Caco-2 (cell line): ENCODE results near the gene RPN1. TPM values are rescaled to one million over a fixed set of nuclear protein-coding genes. Genes with fewer than 3 reads are reported as not detected.

Source experiments
- BruUV-seq: library from RNA; stranded (reverse); fragments of 400-500 nt; replicated peaks from 2 replicates; lab custom pipeline; 2021; lab: Mats Ljungman, UMichigan
- CTCF ChIA-PET: fragments of 300-600 bp; sonication (Branson Sonifier 250); formaldehyde crosslinking; loops from one replicate; lab custom pipeline; 2022; ENCODE audit warnings: antibody characterized with exemption; lab: Charles Lee
- POLR2A ChIA-PET: fragments of 300-600 bp; sonication (Branson Sonifier 250); formaldehyde crosslinking; loops from one replicate; lab custom pipeline; 2022; ENCODE audit warnings: antibody characterized with exemption; lab: Charles Lee
- DNase-seq, 2 experiments: peaks; one replicate each; pipeline versions ENCODE4 v3.0.0 to v3.0.0-alpha.2; 2020 to 2022
- H3K27me3 ChIP-seq: replicated peaks from 2 replicates; pipeline ENCODE4 v1.6.0; 2011; ENCODE audit warnings: low read length; ENCODE audit not compliant: control insufficient read depth, insufficient read depth
- H3K36me3 ChIP-seq: 2 replicates; pipeline ENCODE4 v1.5.1; 2011; ENCODE audit warnings: low read length; ENCODE audit not compliant: control insufficient read depth, insufficient read depth
- H3K4me1 ChIP-seq: fragments of 250-450 bp; sonication (Bioruptor Pico); 2 replicates; pipeline ENCODE4 v1.5.1; 2020; ENCODE audit warnings: mild to moderate bottlenecking
- H3K4me3 ChIP-seq: 2 replicates; pipeline ENCODE4 v1.5.1; 2011; ENCODE audit warnings: low read depth, mild to moderate bottlenecking, control low read depth, low read length
- H3K9me3 ChIP-seq: fragments of 250-450 bp; sonication (Bioruptor Pico); 2 replicates; pipeline ENCODE4 v1.5.1; 2020; ENCODE audit warnings: mild to moderate bottlenecking, moderate library complexity
- H3K27ac Mint-ChIP-seq: one replicate; pipeline ENCODE4 v1.8.0; 2022; ENCODE audit warnings: mixed read lengths; ENCODE audit not compliant: unreplicated experiment
- H3K27me3 Mint-ChIP-seq: one replicate; pipeline ENCODE4 v1.8.0; 2022; ENCODE audit warnings: mixed read lengths; ENCODE audit not compliant: insufficient read depth, unreplicated experiment
- H3K36me3 Mint-ChIP-seq: one replicate; pipeline ENCODE4 v1.8.0; 2022; ENCODE audit warnings: mild to moderate bottlenecking, mixed read lengths; ENCODE audit not compliant: insufficient read depth, unreplicated experiment
- H3K4me1 Mint-ChIP-seq: one replicate; pipeline ENCODE4 v1.8.0; 2022; ENCODE audit warnings: low read depth, mixed read lengths; ENCODE audit not compliant: unreplicated experiment
- H3K4me3 Mint-ChIP-seq: one replicate; pipeline ENCODE4 v1.8.0; 2022; ENCODE audit warnings: mild to moderate bottlenecking, moderate library complexity, mixed read lengths; ENCODE audit not compliant: unreplicated experiment
- H3K9me3 Mint-ChIP-seq: one replicate; pipeline ENCODE4 v1.8.0; 2022; ENCODE audit warnings: mixed read lengths; ENCODE audit not compliant: unreplicated experiment
- CTCF ChIP-seq, 2 experiments: fragments of 200-600 bp in 1 of 2; IDR thresholded peaks; 1 replicate in 1 of 2; 2 replicates in 1 of 2; pipeline versions ENCODE4 v1.5.1 to v1.8.0; 2011 to 2022; ENCODE audit warnings: antibody characterized with exemption in 1 of 2, control low read depth in 1 of 2, inconsistent platforms in 1 of 2, low read depth in 1 of 2, low read length in 1 of 2, mild to moderate bottlenecking in 1 of 2, moderate library complexity in 1 of 2; ENCODE audit not compliant: insufficient read depth in 1 of 2, severe bottlenecking in 1 of 2, unreplicated experiment in 1 of 2
- intact Hi-C: fragments of 100-400 bp; cut with micrococcal nuclease; formaldehyde crosslinking; loops from one replicate; pipeline ENCODE4 v1.10.0; 2022; ENCODE audit not compliant: unreplicated experiment
- total RNA-seq: library from RNA; stranded (reverse); gene quantifications from 2 replicates; pipeline ENCODE4 v1.2.3, GENCODE V29; 2022

Gene RPN1
- total RNA-seq, 1 experiment from 2014 or later: 282 TPM

- no peak for DNase-seq
- intact Hi-C loops: no loop called here
- Histone ChIP-seq H3K9me3 (no peaks in the 10 kb centered on the region), H3K4me3 (peak overlapping the region; percentile 42), H3K4me1 (no peaks in the 10 kb centered on the region), H3K27me3 (no peaks in the 10 kb centered on the region), H3K36me3 (no peaks in the 10 kb centered on the region; the same call in none of the 2 replicates)
- no peaks in the 10 kb centered on the region for H3K27me3 Mint-ChIP-seq
- H3K36me3 Mint-ChIP-seq: peaks cover 43% of the 10 kb centered on the region
- TF ChIP-seq CTCF (IDR thresholded peaks at IDR 0.05; ENCODE audit: insufficient read depth in 1 of 2, low read depth in 1 of 2, low read length in 1 of 2, severe bottlenecking in 1 of 2, unreplicated experiment in 1 of 2): no peak
- BruUV-seq: no TSS peak
- no peaks in the 10 kb centered on the region for H3K9me3 Mint-ChIP-seq
- ChIA-PET POLR2A (interaction anchor here (0.6 to 1.4 kb wide), 2 partner anchors 33 to 97 kb away, joined by 3 read pairs; no protein-coding TSS in a partner anchor), CTCF (interaction anchor here (0.7 to 1.4 kb wide), 15 partner anchors 8 to 410 kb away, joined by 3 to 8 read pairs (median 3); partner anchors contain the start of genes ACAD9 and RPN1)
- peaks cover 11% of the 10 kb centered on the region for H3K4me1 Mint-ChIP-seq
- peak overlapping the region; percentile 94 for H3K27ac Mint-ChIP-seq
- peak overlapping the region; percentile 95 for H3K4me3 Mint-ChIP-seq
These were observed 33.4 kb downstream of the RPN1 start for GRCh38 chr3:128617270-128617556.

DNA sequence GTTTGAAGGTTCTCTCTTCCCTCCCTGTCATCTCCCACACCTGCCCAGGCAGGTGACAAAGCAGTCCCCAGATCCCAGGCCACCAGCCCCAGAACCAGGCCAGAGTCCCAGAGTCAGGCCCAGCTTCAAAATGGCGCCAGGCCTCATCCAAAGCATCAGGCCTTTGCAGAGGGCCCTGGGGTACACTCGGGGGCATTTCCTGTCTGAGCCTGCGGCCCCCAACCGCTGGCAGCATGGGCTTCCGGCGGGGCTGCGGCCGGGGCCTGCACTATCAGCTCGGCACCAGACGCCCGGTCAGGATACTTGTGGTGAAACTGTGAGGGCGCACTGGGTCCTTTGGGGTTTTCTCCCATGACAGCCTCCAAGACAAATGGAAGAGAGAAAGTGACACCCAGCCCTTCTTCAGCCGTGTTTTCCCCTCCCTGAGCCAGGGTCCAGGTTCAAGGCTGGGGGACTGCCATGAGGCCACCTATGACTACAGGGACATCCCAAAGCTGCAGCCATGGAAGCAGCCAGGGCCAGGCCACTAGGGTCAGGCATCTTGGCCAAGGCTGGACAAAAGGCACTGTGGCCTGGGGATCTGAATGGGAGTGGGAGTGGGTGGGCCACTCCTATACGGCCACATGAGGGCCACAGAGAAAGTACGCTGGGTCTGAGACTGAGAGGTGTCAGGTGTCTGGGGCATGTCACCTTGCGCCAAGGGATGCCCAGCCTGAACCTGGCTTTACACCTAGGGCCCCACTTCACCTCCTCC, 33.9 kb downstream of the RPN1 start:
- Mint-ChIP-seq H3K36me3 (peaks cover 41% of the 10 kb centered on the region), H3K4me3 (peak overlapping the region; percentile 5), H3K27me3 (no peaks in the 10 kb centered on the region), H3K4me1 (peaks cover 11% of the 10 kb centered on the region), H3K27ac (no peak overlapping the region), H3K9me3 (no peaks in the 10 kb centered on the region)
- no peak overlapping the region for H3K4me3 ChIP-seq
- no peaks in the 10 kb centered on the region for H3K27me3 ChIP-seq
- BruUV-seq: no TSS peak
- intact Hi-C loops: no loop called here
- ChIA-PET CTCF (interaction anchor here (1.3 kb wide), 1 partner anchor 410 kb away, joined by 3 read pairs; no protein-coding TSS in a partner anchor), POLR2A (no interaction called here)
- H3K36me3 ChIP-seq: no peaks in the 10 kb centered on the region; the same call in 1 of the 2 replicates
- TF ChIP-seq CTCF (IDR thresholded peaks at IDR 0.05; ENCODE audit: insufficient read depth in 1 of 2, low read depth in 1 of 2, low read length in 1 of 2, severe bottlenecking in 1 of 2, unreplicated experiment in 1 of 2): no peak
- H3K9me3 ChIP-seq: no peaks in the 10 kb centered on the region
- DNase-seq: no peak
- no peaks in the 10 kb centered on the region for H3K4me1 ChIP-seq

DNA sequence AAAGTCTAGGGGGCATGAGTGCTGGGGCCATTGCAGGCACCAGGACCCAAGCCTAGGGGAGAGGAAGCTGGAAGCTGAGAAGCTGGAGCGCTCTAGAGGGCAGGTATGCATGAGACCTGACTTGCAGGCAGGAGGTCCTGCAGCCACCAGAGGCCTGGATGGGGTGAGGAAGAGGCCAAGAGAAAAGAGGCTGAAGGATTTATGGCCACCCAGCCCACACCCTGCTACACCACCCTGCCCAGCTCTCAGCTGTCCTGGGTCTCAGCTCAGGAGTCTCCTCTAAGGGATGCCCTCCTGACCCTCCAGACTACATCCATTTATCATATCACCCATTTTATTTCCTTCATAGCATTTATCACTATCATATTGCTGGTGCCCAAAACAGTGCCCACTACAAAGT, 36.5 kb downstream of the RPN1 start:
- Mint-ChIP-seq H3K4me3 (no peak overlapping the region), H3K9me3 (no peaks in the 10 kb centered on the region), H3K4me1 (peaks cover 9% of the 10 kb centered on the region), H3K27ac (no peak overlapping the region), H3K27me3 (no peaks in the 10 kb centered on the region), H3K36me3 (peaks cover 34% of the 10 kb centered on the region)
- no peaks in the 10 kb centered on the region for H3K27me3 ChIP-seq
- H3K4me3 ChIP-seq: no peak overlapping the region
- intact Hi-C loops: no loop called here
- ChIA-PET CTCF (no interaction called here), POLR2A (no interaction called here)
- no peak for TF ChIP-seq CTCF (IDR thresholded peaks at IDR 0.05; ENCODE audit: insufficient read depth in 1 of 2, low read depth in 1 of 2, low read length in 1 of 2, severe bottlenecking in 1 of 2, unreplicated experiment in 1 of 2)
- BruUV-seq: no TSS peak
- no peaks in the 10 kb centered on the region; the same call in 1 of the 2 replicates for H3K36me3 ChIP-seq
- H3K4me1 ChIP-seq: no peaks in the 10 kb centered on the region
- no peaks in the 10 kb centered on the region for H3K9me3 ChIP-seq
- DNase-seq: no peak
